Subcutaneous abdominal adipose tissue (tissue), 5 donors: Measurements from ENCODE around the gene NAALADL2.

Source experiments
- H3K27ac ChIP-seq: one replicate; pipeline ENCODE4 v1.7.0; 2013; ENCODE audit warnings: low read depth, mild to moderate bottlenecking, inconsistent platforms, low read length, moderate library complexity
- H3K27me3 ChIP-seq, 5 donors: one replicate each; pipeline ENCODE4 v1.7.0; 2013; ENCODE audit warnings: low read length in 5 of 5, inconsistent platforms in 1 of 5; ENCODE audit not compliant: control insufficient read depth in 5 of 5, insufficient read depth in 4 of 5
- H3K36me3 ChIP-seq, 5 donors: one replicate each; pipeline ENCODE4 v1.7.0; 2013; ENCODE audit warnings: low read length in 5 of 5; ENCODE audit not compliant: control insufficient read depth in 5 of 5, insufficient read depth in 5 of 5
- H3K4me1 ChIP-seq, 5 donors: one replicate each; pipeline ENCODE4 v1.7.0; 2013; ENCODE audit warnings: low read length in 5 of 5, mild to moderate bottlenecking in 3 of 5, moderate library complexity in 1 of 5; ENCODE audit not compliant: control insufficient read depth in 5 of 5, insufficient read depth in 5 of 5
- H3K4me3 ChIP-seq, 5 donors: one replicate each; pipeline ENCODE4 v1.7.0; 2013; ENCODE audit warnings: low read length in 5 of 5, low read depth in 1 of 5
- H3K9ac ChIP-seq, 5 donors: one replicate each; pipeline ENCODE4 v1.7.0; 2013; ENCODE audit warnings: low read length in 5 of 5, mild to moderate bottlenecking in 4 of 5, moderate library complexity in 3 of 5
- H3K9me3 ChIP-seq, 5 donors: one replicate each; pipeline ENCODE4 v1.7.0; 2013; ENCODE audit warnings: low read length in 5 of 5; ENCODE audit not compliant: control insufficient read depth in 5 of 5
- donor health status: healthy.
- donor health status: healthy.
- donor health status: healthy.
- donor health status: healthy.
- donor health status: healthy.

Gene NAALADL2

GRCh38 chr3:175839366-175840005 is 980.4 kb downstream of the NAALADL2 start:
- Histone ChIP-seq H3K4me3 (no peak overlapping the region), H3K4me1 (no peaks in the 10 kb centered on the region), H3K27ac (no peak overlapping the region), H3K9ac (no peak overlapping the region), H3K36me3 (no peaks in the 10 kb centered on the region), H3K27me3 (no peaks in the 10 kb centered on the region), H3K9me3 (peaks cover 0 to 2% (median 0%) of the 10 kb centered on the region in 5 donors)

GRCh38 chr3:175851541-175851940 is 992.4 kb downstream of the NAALADL2 start:
- no peaks in the 10 kb centered on the region for H3K27me3 ChIP-seq
- H3K4me1 ChIP-seq, result no peaks in the 10 kb centered on the region
- H3K36me3 ChIP-seq, result no peaks in the 10 kb centered on the region
- H3K4me3 ChIP-seq, result no peak overlapping the region
- no peak overlapping the region for H3K27ac ChIP-seq
- no peaks in the 10 kb centered on the region for H3K9me3 ChIP-seq
- no peak overlapping the region for H3K9ac ChIP-seq

GRCh38 chr3:175852560-175852959 is 993.4 kb downstream of the NAALADL2 start:
- H3K9ac ChIP-seq, result no peak overlapping the region
- no peaks in the 10 kb centered on the region for H3K9me3 ChIP-seq
- H3K36me3 ChIP-seq, result no peaks in the 10 kb centered on the region
- H3K4me3 ChIP-seq, result no peak overlapping the region
- no peaks in the 10 kb centered on the region for H3K27me3 ChIP-seq
- no peaks in the 10 kb centered on the region for H3K4me1 ChIP-seq
- no peak overlapping the region for H3K27ac ChIP-seq

GRCh38 chr3:175857666-175858270 is 998.6 kb downstream of the NAALADL2 start:
- Histone ChIP-seq H3K9me3 (no peaks in the 10 kb centered on the region), H3K9ac (no peak overlapping the region), H3K4me1 (no peaks in the 10 kb centered on the region)

More at GRCh38 chr3:175857666-175858270, 998.6 kb downstream of the NAALADL2 start:
- Histone ChIP-seq H3K27me3 (no peaks in the 10 kb centered on the region), H3K4me3 (no peak overlapping the region), H3K27ac (no peak overlapping the region), H3K36me3 (no peaks in the 10 kb centered on the region)
